H4 (cell line): ENCODE measurements around the gene TNFSF10. TPM values are rescaled to one million over a fixed set of nuclear protein-coding genes. Genes with fewer than 3 reads are reported as not detected.

ENCODE experiments used
- DNase-seq: peaks from one replicate; pipeline ENCODE4 v3.0.0-alpha.2; 2015; ENCODE audit warnings: low spot score
- total RNA-seq: library from RNA; depleted of rRNA; stranded (reverse); fragments of >200 nt; shearing (Covaris generic); gene quantifications from 2 replicates; pipeline ENCODE4 v1.2.3, GENCODE V29; 2014

The TNFSF10 gene
- total RNA-seq, 1 experiment from 2014 or later, result 9.5 TPM

DNA sequence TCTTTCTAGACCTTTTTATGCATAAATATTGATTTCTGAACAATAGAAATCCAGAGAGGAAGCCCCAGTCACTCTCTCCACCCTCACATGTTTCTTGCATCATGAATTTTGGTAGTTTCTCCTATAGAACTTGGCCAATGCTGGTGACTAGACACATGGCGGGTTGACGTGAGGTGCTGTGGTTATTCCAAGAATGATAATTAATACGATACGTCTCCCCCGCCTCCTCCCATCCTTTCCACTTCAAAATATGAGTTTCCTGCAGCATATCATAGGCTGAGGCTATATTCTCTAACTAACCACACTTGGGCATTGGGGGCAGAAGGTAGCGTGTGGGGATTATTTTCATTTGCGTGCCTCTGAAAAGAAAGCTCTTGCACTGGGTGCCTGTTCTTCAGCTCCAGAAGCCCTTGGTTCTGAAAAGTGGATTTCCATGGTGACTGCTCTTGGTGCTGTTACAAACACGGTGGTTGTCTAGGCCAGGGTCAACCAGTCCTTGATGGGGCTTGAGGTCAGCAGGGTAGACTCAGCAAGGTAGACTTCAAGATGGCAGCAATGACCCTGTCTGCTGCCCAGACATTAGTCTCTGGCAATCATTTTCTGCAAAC is 5.3 kb downstream of the TNFSF10 start:
- no peak for DNase-seq

DNA sequence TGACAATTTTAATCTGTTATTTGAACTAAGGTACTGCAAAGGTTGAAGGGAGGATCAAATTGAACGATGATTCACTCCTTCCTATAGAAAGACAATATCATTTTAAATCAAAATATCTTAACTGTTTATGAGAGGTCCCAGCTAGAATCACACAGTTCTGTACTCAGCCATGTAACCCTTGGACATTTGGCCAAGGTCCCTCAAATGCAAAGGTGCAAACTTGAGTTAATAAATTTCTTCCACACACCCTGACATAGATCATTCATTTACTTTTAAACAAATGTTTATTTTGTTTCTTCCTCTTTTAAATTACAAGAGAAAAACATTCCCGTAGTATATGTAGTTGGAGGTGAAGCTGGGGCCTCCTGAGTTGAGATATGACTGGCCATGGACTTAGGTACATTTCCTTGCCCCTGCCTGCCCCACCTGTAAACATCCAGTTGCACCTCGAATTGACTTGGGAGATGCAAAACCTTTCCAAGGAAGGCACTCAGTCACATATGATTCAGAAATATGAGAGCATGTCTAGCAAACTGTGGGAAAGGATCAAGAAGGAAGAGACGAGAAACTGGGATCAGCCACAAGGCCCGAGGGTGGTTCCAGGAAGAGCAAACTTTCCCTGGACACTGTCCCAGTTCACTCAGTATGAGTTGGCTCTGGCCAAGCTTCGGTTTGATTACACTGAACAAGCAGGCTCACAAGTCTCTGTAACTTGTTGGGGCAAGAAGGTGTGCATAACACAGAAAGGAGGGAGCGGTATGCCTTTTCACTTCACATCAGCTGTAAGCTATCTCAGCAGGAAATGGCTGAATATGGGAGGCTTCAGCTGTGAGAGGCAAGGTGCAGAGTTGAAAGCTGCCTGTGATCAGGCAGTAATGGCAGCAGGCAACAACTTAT is 6.7 kb downstream of the TNFSF10 start:
- peak; percentile 84 for DNase-seq

DNA sequence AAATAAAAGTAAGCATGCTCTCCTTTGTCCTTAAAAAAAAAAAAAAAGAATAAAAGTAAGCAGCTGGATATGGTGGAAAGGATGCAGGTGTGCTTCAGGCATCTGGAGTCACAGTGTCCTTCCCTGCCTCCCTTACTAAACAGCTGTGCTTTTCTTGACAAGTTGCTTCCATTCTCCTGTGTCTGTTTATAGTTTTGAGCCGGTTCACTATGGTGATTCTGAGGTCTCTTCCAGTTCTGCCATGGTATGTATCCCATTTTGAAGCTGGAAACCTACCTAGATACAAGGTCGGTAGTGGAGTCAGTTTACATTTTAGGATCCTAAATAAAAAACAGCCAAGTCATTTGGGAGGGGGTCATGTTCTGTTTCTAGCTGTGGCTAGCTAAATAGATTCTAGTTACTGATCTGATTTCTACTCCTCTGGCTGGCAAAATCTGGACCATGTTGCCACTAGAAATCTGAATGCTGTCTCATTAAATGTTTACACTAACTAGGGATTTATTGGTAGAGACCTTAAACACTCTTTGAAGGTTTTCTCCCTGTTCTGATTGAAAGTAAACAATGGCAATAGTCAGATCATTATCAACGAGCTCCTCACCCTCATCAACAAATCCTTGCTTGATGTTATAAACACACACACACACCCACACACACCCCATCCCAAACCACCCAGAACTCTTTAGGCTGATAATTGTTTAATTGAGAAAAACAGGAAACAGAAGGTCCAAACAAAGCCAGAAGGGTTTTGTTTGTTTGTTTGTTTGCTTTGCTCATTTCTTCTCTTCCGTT is 7.9 kb downstream of the TNFSF10 start:
- DNase-seq, result peak; percentile 68

DNA sequence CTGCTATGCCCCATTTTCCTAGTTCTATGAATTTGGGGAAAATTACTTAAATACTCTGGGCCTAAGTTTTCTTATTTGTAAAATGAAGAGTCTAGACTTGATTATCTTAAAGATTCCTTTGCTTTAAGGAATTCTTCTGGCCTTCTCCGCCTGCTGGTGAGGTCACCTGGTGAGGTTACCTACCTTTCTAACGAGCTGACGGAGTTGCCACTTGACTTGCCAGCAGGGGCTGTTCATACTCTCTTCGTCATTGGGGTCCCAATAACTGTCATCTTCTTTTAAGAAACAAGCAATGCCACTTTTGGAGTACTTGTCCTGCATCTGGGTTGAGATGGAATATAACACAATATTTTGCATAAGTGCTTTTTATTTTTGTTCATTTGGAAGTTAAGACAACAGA is 8.6 kb downstream of the TNFSF10 start:
- DNase-seq, result no peak

DNA sequence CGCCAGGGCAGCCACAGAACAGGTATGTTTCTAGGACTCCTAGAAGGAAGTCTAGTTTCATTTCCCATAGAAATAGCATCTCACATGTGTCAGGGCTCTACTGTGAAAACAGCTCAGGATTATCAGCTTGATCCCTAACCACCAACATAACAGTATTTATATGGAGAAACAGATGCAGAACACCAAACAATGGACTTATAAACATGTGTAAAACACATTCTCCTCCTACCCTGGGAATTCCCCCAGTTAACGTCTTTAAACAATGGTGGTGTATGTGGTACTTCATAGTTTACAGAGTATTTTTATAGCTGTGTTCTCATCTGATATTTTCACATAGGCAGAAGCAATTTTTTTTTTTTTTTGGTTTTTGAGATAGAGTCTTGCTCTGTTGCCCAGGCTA is 9.7 kb downstream of the TNFSF10 start:
- peak; percentile 84 for DNase-seq

DNA sequence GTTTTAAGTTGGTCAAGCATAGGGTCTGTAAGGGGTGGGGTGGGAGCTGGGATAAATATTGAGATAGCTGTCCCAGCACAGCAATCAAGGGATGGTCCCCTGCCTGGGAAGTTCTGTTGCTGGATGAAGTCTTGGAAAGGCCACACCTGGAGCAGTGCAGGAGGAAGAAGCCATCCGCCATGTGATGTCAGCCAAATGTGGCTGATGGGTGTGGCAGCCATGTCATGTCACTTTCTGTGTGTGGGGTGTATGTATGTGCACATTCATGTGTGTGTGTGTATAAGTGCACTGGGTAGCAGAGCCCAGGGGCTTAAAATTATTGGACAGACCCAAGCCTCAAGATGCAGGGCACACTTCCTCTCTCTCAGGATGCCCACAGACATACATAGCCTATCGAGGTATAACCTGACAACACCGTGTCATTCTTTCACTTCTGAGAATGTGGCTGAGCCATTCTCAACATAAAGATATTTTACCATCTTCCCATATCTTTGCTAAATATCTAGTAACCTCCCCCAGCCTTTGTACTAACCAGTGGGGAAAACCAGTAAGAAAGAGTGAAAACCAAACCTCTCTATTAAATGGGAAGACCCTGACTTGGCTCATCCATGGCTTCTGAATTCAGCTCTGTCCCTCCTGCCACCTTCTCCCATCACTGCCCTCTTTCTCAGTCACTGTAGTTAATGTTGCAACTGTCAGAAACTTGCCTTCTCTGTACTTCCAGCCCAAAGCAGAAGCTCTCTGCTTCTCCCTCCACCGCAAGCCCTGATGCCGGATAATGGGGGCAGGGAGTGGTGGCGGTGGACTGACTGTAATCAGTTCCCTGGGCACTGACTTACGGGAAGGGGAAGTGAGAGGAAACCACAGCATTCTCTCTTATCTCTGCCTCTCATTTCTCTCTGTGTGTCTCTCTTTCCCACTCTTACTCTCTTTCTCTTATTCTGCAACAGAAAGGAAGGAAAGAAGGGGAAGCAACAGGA is 11.2 kb downstream of the TNFSF10 start:
- peak; percentile 59 for DNase-seq

DNA sequence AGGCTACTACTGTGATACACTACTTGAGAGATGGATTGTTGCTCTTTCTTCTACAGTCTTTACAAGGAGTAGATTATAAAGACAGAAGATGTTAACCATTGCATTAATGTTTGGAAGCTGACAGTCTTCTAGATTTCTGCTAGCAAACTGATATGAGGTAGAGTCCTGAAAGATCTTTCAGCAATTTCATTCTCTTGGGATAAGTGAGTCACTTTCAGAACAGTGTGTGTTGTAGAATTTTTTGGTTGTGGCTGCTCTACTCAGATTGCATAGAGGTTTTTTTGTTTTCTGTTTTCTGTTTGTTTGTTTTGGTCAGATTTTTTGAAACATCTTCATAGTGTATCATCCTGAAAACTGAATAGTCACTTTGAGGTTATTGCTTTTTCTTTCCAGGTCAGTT is 17.1 kb downstream of the TNFSF10 start:
- DNase-seq, result no peak

DNA sequence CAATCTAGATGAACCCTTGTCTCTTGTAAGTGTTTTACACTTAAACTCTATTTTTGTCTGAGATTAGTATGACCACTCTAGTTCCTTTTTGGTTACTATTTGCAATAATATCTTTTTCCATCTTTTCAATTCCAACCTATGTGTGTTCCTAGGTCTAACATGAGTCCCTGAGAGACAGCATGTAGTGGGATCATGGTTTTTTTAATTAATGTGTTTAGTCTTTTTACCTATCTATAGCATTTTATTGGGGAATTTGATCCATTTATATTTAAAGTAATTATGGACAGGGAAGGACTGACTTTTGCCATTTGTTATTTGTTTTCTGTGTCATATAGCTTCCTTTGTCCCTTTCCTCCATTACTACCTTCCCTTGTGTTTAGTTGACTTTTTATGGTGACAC is 21.7 kb downstream of the TNFSF10 start:
- no peak for DNase-seq

DNA sequence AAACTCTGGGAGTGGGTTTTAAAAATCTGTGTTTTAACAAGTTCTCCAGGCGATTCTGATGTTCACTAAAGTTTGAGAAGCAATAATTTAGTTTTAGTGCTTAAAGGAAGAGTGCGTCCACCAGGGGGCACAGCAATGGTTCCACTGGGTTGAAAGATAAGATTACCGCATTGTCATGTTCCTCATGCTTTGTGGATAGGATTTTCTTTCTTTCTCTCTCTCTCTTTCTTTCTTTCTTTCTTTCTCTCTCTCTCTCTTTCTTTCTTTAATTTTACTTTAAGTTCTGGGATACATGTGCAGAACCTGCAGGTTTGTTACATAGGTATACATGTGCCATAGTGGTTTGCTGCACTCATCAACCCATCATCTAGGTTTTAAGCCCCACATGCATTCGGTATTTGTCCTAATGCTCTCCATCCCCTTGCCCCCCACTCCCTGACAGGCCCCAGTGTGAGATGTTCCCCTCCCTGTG is 33.0 kb downstream of the TNFSF10 start:
- DNase-seq, result peak; percentile 79

DNA sequence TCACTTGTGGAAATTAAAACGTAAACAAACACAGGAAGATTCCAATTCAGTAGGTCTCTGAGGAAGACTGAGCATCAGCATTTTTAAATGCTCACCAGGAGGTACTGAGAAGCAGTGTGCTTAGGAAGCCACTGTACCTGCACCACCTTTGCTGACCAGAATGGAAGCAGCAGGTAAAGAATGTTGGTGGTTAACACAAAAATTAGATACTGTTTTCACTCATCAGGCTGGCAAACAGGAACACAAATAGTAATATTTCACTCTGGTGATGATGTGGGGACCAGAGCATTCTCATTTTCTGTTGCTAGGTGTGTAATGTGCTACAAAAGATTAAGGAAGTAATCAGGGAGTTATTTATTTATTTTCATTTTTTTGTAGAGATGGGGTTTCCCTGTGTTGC is 45.1 kb downstream of the TNFSF10 start:
- DNase-seq, result no peak

DNA sequence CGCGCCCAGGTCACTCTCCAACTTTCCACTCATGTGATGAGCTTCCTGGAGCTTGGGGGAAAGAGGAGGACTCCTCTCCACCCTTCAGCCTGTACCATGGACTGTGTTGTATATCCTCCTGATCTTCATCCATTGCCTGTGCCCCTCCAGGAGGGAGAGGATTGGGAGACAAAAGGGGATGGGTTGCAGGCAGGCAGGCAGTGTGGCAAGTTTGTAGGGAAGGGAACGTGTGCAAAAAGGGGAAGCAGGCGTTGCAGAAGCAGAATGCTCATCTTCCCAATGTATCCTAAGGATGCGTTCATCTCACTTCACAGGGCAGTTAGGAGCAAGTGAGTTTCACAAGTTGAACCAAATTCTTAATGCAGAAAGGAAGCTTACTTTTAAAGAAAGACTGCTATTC is 46.9 kb downstream of the TNFSF10 start:
- no peak for DNase-seq

DNA sequence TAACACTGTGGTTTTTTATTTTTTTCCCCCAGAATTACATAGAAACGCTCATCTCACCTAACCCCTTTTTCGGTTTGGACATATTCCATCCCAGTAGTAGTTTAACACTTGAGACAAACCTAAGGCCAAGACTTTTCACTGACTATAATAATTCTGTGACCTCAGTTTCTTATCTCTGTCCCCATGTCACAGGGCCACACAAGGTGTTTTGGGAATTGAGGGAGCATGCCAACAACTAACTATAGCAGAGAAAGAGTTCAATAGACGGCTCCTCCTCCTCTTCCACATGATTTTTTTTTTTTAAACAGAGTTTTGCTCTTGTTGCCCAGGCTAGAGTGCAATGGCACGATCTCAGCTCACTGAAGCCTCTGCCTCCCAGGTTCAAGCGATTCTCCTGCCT is 47.5 kb downstream of the TNFSF10 start:
- DNase-seq, result no peak

DNA sequence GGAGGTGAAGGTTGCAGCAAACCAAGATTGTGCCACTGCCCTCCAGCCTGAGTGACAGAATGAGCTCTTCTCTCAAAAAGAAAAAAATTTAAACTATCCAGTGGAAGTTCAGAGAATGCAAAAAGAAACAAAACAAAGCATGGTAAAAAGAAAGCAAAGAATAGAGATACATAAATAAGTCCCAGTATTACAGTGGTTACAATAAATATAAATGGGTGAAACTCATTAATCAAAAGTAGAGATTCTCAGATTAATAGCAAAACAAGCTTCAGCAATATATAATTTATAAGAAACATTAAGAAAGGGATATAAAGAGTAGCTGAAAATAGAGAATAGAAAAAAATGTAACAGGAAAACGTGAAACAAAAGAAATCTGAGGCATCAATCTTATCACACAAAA is 51.3 kb downstream of the TNFSF10 start:
- DNase-seq, result no peak

DNA sequence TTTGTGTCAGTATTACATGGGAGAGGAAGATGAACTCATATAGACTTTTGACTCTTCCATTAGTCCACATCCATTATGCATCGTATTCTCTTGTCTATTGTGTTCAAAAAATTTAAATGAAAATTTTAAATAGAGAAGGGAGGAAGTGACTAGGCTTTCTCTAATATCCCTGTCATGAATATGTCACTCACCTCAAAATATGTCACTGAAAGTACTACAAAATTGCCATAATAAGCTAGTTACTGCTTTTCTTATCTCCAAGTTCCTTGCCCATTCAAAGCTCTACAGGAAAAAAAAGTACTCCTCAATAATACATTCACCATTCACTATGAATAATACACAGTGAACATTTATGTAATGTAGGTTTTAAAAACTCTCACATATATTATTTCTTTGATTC is 52.6 kb downstream of the TNFSF10 start:
- DNase-seq, result no peak

DNA sequence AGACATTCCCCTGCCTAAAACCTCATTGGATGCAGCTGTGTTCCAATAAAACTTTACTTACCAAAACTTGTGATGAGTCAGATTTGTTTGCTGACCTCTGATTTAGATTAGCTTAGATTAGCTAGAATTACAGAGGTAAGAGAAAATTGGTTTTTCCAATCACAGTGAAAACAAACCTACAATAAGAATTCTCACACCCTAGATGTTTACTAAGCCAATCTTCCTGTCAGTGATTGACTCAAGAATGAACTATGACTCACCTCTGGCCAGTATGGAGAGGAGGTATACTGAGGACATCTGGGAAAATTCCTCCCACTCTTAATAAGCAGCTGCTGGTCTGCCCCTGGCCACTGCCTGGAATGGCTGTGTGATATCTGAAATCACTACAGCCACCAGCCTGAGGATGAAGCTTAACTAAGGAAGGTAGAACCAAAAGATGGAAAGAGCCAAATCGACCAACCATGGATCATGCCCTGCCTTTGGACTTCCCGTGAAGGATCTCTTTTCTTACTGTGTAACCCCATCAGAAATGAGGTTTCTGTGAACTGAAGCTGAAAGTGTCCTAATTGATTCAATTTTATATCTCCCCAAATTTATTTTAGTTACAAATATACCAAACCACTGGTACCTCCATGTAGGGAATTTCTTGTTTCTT is 55.9 kb downstream of the TNFSF10 start:
- peak; percentile 28 for DNase-seq

DNA sequence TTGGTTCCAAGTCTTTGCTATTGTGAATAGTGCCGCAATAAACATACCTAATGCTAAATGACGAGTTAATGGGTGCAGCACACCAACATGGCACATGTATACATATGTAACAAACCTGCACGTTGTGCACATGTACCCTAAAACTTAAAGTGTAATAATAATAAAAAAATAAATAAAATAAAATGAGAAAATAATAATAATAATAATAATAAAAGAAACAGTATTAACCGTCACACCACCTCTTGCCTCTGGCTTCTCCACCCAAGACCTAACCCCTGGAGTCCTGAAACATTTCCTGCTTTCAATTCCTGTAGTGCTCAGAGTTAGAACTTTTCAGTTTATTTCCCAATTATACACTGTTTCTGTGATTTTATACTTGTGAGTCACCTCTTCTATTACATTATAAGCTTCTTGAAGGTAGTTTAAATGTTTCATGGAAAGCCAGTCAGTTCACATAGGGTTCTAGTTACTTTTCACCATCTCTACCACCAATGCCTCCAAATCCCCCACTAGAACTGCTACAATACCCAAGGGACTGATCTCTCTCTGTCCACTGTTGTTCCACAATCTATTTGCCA is 56.6 kb downstream of the TNFSF10 start:
- DNase-seq, result no peak

DNA sequence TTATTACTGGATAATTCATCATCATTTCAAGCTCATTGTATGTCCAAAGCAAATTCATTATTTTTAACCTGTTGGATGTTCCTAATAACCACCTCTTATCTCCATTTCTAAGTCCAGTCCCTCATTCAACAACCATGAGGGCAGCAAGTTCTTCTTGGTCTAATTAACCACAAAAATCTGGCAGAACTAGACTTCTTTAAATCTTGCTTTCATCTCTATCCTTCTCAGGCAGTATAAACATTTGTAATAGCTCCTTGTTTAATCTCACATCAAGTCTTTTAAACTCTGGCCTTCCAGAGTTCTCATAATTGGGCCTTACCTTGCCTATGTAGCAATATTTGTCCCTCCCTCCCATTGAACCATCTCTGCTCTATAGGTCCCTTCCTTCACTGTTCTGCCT is 57.9 kb downstream of the TNFSF10 start:
- no peak for DNase-seq

DNA sequence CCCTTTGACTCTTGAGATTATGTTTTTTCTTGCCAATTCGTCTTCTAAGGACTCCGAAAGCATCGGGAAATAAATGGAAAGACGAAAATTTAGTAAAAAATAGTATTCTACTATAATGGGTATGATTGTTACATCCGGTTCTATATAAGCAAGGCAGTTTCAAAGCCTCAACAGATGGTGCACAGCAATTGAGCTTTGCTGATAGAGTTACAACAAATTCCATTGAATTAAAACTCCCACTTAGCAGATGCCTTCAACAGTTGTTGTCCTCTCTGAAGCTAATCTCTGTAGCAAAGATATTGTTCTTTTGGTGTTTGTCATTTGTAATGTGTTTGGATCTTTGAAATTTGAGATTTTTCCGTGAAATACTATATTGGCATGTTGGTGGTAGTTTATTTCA is 58.9 kb downstream of the TNFSF10 start:
- DNase-seq, result no peak

DNA sequence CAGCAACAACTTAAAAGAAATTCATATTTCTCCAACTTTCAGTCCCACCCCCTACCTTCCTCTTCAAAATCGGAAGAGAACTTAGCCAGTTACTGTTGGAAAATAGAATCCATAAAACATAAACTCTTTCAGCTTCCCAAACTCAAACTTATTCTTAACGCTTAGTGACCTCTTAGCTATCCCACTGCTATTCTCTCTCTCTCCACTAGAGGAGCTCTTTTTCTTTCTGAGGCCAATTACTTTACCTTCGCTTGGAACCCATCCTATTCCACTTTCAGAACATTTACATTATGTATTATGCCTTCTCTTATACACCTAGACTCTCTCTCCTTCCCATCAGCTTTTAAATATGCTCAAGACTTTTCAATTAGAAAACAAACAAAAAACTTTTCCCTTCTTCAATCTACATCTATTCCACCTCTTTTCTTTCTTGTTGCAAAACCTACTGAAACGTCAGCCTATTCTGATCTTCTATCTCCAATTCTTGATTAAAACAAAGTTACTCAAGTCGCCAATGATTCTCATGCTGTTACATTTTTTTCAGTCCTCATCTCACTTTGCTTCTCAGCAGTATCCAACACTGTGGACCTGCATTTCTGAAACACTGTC is 61.6 kb downstream of the TNFSF10 start:
- DNase-seq, result peak; percentile 33

DNA sequence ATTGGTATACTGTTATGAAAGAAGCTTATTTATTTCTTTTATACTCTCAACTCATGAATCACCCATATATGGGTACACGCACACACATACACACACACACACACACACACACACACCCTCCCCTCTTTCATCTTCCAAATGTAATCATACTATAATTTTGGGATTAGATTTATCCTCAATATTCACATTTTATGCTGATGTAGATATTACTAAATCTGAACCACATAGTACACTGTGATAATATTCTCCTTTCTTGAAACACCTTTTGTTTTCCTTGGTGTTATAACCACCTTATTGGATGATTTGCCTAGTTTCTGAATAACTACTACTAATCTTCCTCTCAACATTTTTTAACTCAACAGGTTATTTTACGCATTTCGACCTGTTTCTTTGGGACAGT is 66.8 kb downstream of the TNFSF10 start:
- no peak for DNase-seq
